ENCODE data around the gene EED. TPM values are rescaled to one million over a fixed set of nuclear protein-coding genes. Genes with fewer than 3 reads are reported as not detected.

Gene EED
- total RNA-seq, 1 donor from 2014 or later, result 44.7 TPM

- Mint-ChIP-seq H3K27ac (no peak overlapping the region), H3K36me3 (peaks cover 53% of the 10 kb centered on the region), H3K9me3 (no peaks in the 10 kb centered on the region), H3K27me3 (no peaks in the 10 kb centered on the region), H3K4me3 (no peak overlapping the region), H3K4me1 (ENCODE audit: unreplicated experiment) (no peaks in the 10 kb centered on the region)
- peak; percentile 16 for TF ChIP-seq CTCF (conservative IDR thresholded peaks at IDR 0.05)
- no peak for DNase-seq (ENCODE audit: extremely low spot score, unreplicated experiment)
These were observed 31.2 kb downstream of the EED start for GRCh38 chr11:86275493-86276370.

- no peak for TF ChIP-seq CTCF (conservative IDR thresholded peaks at IDR 0.05)
These were observed 33.2 kb downstream of the EED start for GRCh38 chr11:86277741-86278140.

GRCh38 chr11:86278226-86278625, 33.7 kb downstream of the EED start:
- H3K9me3 Mint-ChIP-seq, result no peaks in the 10 kb centered on the region
- H3K27ac Mint-ChIP-seq, result peak overlapping the region; percentile 22
- H3K27me3 Mint-ChIP-seq, result no peaks in the 10 kb centered on the region
- no peak overlapping the region for H3K4me3 Mint-ChIP-seq
- H3K4me1 Mint-ChIP-seq (ENCODE audit: unreplicated experiment), result no peaks in the 10 kb centered on the region
- DNase-seq (ENCODE audit: extremely low spot score, unreplicated experiment), result no peak
- peaks cover 46% of the 10 kb centered on the region for H3K36me3 Mint-ChIP-seq
- TF ChIP-seq CTCF (conservative IDR thresholded peaks at IDR 0.05), result no peak

More at GRCh38 chr11:86277741-86278140, 33.2 kb downstream of the EED start:
- no peak overlapping the region for H3K27ac Mint-ChIP-seq
- peaks cover 45% of the 10 kb centered on the region for H3K36me3 Mint-ChIP-seq
- H3K9me3 Mint-ChIP-seq, result no peaks in the 10 kb centered on the region
- H3K27me3 Mint-ChIP-seq, result no peaks in the 10 kb centered on the region
- DNase-seq (ENCODE audit: extremely low spot score, unreplicated experiment), result no peak
- no peaks in the 10 kb centered on the region for H3K4me1 Mint-ChIP-seq (ENCODE audit: unreplicated experiment)
- no peak overlapping the region for H3K4me3 Mint-ChIP-seq

- no peak for TF ChIP-seq CTCF (conservative IDR thresholded peaks at IDR 0.05)
- H3K4me1 Mint-ChIP-seq (ENCODE audit: unreplicated experiment), result no peaks in the 10 kb centered on the region
- DNase-seq (ENCODE audit: extremely low spot score, unreplicated experiment), result no peak
- H3K36me3 Mint-ChIP-seq, result peaks cover 40% of the 10 kb centered on the region
- H3K9me3 Mint-ChIP-seq, result no peaks in the 10 kb centered on the region
- H3K4me3 Mint-ChIP-seq, result no peak overlapping the region
- H3K27me3 Mint-ChIP-seq, result no peaks in the 10 kb centered on the region
- H3K27ac Mint-ChIP-seq, result no peak overlapping the region
These were observed 35.2 kb downstream of the EED start for GRCh38 chr11:86279747-86280146.

- TF ChIP-seq CTCF (conservative IDR thresholded peaks at IDR 0.05), result no peak
- no peak for DNase-seq (ENCODE audit: extremely low spot score, unreplicated experiment)
- Mint-ChIP-seq H3K9me3 (no peaks in the 10 kb centered on the region), H3K4me1 (ENCODE audit: unreplicated experiment) (no peaks in the 10 kb centered on the region), H3K27ac (no peak overlapping the region), H3K4me3 (no peak overlapping the region), H3K36me3 (peaks cover 5% of the 10 kb centered on the region), H3K27me3 (no peaks in the 10 kb centered on the region)
These were observed 42.9 kb downstream of the EED start for GRCh38 chr11:86287468-86287796.
